Panc1 (cell line): ENCODE results near the gene NMNAT3.

Experiments used
- CTCF ChIP-seq: fragments of 450-650 bp; IDR thresholded peaks from 2 replicates; pipeline ENCODE4 v1.5.1; 2017; ENCODE audit warnings: mild to moderate bottlenecking
- POLR2AphosphoS5 ChIP-seq: IDR thresholded peaks from 2 replicates; pipeline ENCODE4 v1.6.1; 2012; ENCODE audit warnings: mild to moderate bottlenecking, low read depth, low read length, moderate library complexity
- REST ChIP-seq, 2 experiments: IDR thresholded peaks; 2 replicates each; pipeline ENCODE4 v1.6.1; 2011 to 2012; ENCODE audit warnings: low read depth in 2 of 2, control low read depth in 1 of 2, low read length in 1 of 2, mild to moderate bottlenecking in 1 of 2, moderate library complexity in 1 of 2; ENCODE audit not compliant: insufficient read depth in 1 of 2

GRCh38 chr3:139517321-139518065 is 160.3 kb downstream of the NMNAT3 start:
- no peak for TF ChIP-seq CTCF
- no peak for TF ChIP-seq REST (IDR thresholded peaks at IDR 0.05; ENCODE audit: insufficient read depth in 1 of 2, low read depth in 2 of 2, low read length in 1 of 2)
- TF ChIP-seq POLR2AphosphoS5 = no peak
